Mucosa of gallbladder (tissue), 1 donor: ENCODE measurements around the gene PTPRK. TPM values are rescaled to one million over a fixed set of nuclear protein-coding genes. Genes with fewer than 3 reads are reported as not detected.

ENCODE experiments used
- DNase-seq: peaks from one replicate; pipeline ENCODE4 v3.0.0-alpha.2; 2020; ENCODE audit warnings: low spot score
- total RNA-seq: library from RNA; stranded (reverse); gene quantifications from one replicate; pipeline ENCODE4 v1.2.1, GENCODE V29; 2021
- donor health status: DM: no; HTN: no; CAD: no.

PTPRK gene
- total RNA-seq: 209 TPM

DNA sequence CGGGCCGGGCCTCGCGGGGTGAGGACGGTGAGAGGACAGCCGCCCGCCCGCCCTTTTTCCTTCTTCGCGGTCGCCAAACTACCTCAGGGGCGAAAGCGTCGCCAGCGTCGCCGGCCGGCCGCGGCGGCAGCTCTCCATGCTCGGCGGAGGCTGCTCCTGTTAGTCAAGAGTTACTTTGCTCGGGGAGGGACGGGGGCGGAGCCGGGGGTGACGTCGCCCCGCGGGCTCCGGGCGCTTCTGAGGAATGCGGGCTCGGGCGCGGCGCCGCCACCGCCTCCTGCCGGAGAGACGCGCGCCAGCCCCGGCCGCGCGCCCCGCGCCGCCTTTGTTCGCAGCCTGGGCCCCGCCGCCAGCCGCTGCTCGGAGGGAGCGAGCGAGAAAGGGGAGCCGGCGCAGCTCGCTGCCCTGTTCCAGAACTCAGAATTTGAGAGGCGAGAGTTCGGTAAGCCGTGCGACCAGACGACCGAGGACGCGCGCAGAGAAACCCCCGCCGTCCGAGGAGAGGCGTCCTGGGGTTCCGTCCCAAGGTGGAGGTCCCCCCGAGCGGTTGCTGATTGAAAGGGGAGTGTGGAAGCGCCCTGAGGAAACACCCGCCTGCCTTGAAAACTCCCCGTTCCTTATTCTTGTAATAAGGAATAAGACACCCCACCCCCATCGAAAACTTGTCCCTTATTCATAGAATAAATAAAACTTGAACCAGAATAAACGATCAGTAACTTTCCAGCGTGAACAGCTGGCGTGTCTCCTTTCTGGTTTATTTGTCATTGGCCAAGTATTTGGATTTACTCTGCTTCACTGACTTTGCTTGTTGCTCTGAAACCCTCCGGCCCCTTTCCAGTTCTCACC is at the start of gene PTPRK:
PTPRK (minus strand) TSS at position 164 of the 846 bp plus-strand sequence. CDS start 241 bp downstream, outside the sequence.
- DNase-seq: peak; percentile 94

DNA sequence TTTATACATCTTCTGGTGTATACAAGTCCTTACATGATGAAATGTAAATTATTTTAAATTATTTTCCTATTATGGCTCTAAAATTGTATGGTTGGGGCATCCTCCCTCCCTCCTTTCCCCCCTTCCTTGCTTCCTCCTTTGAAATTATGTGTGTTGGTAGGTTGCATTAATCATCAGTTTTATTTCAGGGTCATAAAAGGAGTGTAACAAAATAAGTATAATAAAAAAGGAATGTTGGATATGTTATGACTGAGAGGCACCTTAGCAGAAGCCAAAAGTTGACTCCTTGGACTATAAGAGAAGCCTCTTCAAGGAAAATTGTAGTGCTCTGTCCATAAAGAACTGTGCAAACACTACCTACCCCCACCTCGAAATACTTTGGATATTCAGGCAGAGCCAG is 46.6 kb upstream of the PTPRK start:
- no peak for DNase-seq

GRCh38 chr6:128560966-128561365 is 40.6 kb upstream of the PTPRK start:
- no peak for DNase-seq

GRCh38 chr6:128558924-128559323 is 38.5 kb upstream of the PTPRK start:
- no peak for DNase-seq

DNA sequence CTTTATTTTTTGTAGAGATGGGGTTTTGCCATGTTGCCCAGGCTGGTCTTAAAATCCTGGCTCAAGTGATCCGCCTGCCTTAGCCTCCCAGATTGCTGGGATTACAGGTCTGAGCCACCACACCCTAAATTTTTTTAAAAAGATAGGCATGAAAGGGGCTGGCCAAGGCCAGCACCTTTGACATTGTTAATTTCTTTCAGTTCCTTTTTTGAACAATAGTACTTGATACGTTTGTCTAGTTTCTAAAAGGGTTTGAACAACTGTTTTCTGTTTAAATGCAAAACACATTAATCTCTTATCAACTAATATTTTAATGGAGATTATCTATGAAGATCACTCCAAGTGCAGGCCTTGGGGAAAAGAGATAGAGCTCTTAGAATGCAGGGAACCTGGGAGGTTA is 37.6 kb upstream of the PTPRK start:
- DNase-seq: no peak

DNA sequence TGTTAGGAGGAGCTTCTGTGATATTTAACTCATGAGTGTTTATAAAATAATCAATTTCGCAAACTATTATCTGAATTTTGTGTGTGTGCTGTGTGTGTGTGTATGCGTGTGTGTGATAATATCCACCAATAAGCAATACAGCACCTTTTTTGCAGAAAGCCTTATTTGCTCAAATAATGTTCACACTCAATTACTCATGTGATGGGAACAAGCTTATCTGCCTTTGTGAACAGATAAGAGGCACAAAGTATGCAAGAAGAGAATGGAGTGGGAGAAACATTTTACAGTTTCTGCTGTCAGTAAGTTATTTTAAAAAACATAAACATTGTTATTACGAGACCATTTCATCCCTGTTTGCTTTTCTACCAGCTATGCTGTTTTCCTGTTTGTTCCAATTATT is 36.7 kb upstream of the PTPRK start:
- no peak for DNase-seq

DNA sequence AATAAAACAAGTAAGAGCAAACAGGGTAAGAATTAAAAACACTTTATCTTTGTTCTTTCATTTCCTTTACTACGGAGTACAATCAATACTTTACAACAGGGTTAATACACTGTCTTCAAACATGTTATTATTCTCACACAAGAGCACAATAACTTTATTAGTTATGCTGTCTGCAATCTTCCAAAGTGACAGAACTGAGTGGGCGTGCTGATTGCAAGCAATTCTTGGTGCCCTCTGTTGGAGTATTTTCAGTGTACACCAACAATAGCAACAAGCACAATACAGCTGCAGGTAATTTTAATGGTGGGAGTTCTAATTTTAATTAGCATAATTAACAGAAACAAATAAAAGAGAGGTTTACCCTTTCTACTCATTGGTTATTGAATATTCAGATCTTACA is 33.9 kb upstream of the PTPRK start:
- DNase-seq: no peak

GRCh38 chr6:128541261-128541660 is 20.9 kb upstream of the PTPRK start:
- DNase-seq: no peak

DNA sequence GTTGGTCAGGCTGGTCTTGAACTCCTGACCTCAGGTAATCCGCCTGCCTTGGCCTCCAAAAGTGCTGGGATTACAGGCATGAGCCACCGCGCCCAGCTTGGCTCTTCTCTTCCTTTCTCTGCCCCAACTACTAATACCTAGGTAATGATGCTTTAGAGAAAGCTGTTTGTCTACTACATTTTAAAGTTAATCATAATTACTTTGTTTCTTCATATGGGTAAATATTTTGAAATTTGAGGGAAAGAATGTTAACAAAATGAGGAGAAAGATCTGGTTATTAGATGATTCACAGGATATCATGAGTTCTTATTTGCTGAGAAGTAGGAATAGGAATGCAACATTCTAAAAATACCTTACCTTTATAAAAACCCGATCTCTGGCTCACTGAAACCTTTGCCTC is 18.4 kb upstream of the PTPRK start:
- no peak for DNase-seq

DNA sequence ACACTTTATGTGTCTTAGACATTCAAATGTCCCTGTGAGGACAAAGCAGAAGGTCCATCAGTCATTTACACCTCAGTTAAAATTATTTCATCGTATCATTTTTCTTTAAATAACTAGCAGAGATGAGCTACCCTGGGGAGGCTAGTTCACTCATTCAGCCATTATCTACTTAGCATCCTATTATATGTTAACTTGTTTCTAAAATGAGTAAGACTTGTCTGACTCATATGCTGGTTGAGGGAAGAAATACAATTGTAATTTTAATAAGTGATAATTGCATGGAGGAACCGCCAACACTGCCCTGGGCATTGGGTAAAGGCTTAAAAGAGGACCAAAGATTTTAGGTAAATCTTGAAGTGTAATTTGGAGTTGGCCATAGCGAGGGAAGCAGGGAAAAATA is 12.4 kb upstream of the PTPRK start:
- DNase-seq: no peak

DNA sequence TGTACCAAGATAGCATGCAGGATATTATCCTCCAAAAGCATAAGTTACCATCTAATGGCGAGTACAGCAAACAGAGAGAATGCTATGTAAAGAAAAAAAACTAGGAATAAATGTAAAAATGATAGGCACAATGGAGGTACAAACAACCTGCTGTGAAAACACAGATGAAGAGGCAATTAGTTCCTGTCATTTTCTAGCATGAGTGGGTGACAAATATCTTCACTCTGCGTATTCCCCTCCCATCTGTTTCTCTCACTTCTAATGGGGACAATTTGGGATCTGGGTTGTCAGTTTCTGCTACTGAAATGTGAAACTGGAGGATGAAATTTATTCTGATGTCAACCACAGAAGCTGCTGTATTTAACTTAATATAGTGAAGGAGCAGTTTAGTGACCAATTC is 11.7 kb upstream of the PTPRK start:
- DNase-seq: no peak

GRCh38 chr6:128531696-128532095 is 11.3 kb upstream of the PTPRK start:
- no peak for DNase-seq

GRCh38 chr6:128528241-128528640 is 7.8 kb upstream of the PTPRK start:
- DNase-seq: no peak

- DNase-seq: no peak
These were observed 7.0 kb upstream of the PTPRK start for GRCh38 chr6:128527375-128527774.

- DNase-seq: no peak
These were observed 5.9 kb upstream of the PTPRK start for GRCh38 chr6:128526152-128526914.

DNA sequence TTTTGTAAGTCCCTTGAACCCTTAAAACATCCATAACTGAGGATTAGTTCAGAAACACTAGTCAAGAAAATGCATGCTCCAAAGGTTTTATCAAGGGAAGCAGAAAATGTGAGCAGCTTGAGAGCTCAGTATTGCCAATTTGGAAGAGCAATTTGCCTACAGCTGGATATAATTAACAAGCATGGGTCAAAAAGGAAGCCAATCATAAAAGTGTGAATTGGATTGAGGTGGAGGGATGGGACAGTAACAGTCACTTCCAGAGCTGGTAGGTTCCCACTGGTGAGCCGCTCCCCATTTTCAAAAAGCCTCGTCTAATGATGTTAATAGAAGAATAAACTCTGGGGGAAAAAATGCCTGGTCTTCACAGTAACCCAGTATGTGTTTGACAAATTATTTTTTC is 5.0 kb upstream of the PTPRK start:
- DNase-seq: no peak

DNA sequence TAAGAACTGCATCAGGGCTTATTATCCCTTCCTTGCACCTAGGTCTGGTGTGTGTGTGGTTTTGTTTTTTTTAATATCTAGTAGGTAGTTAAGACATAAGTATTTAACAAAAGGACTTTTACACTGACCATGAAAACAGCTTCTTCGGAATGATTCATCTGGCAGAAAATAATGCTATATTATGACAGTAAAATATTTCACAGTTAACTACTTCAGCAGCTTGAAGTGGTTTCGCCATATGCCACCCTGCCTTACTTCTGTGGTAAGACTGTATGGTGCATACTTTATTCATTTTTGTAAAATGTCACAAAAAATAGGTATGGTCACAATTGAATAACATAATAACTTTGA is 858 bp upstream of the PTPRK start:
- no peak for DNase-seq

GRCh38 chr6:128519931-128520435 is 416 bp downstream of the PTPRK start:
- DNase-seq: no peak

DNA sequence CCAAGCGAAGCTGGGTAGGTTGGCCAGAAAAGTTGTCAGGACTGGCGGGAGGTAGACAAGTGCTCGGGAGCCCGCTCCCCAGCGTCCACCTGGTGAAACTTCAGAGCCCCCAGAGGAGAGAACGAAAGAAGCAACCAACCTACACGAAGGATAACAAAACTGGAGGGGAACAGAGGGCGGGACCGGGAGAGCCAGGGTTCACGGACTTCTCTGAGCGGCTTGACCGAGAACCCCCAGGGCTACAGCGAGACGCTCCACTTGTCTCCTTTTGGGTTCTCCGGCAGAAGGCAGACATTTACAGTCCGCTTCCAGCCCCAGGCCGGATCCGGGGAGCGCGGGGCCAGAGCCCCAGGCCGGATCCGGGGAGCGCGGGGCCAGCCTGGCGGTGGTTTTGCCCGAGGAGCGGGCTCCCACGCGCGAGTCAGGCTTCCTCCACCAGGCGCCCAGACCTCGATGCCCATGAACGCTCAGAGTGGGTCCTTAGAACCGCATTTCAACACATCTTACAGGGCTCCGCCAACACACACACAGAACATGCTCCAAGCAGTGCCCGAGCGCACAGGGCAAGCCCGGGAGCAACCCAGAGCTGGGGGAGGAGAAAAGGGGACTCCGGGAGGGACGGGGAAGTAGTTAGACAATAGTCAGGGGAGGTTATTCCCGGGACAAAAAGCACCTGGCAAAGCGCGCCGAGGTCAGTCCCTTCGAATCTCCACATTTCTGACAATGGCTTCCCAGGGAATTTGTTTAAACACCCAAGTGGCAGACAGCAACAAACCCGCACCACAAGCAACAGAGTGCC is 1.1 kb downstream of the PTPRK start:
- DNase-seq: peak; percentile 41

GRCh38 chr6:128518434-128519131 is 1.8 kb downstream of the PTPRK start:
- no peak for DNase-seq

GRCh38 chr6:128517124-128517523 is 3.3 kb downstream of the PTPRK start:
- DNase-seq: no peak

DNA sequence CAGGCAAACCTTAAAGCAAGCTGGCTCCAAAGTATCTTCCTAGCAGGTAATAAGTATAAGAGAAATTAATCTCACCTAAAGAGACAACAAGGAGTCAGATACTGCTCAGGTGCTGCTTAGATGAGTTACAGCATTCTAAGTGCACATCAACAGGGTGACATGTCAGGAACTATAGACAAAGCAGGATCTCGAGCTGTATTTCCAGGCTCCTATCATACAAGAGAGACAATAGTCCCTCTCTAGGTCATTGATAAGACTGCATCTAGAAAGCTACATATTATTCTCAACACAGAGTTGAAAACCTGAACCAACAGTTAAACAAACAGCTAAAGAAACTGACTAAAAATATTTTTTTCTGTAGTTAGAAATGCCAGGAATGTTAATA is 3.9 kb downstream of the PTPRK start:
- no peak for DNase-seq
